Thoracic aorta (tissue), 2 donors: ENCODE measurements around the gene CHRM2. TPM values are rescaled to one million over a fixed set of nuclear protein-coding genes. Genes with fewer than 3 reads are reported as not detected.
A peak's percentile ranks its signal among the peaks of the same experiment; 100 is the strongest.
"Not testable (repeated sequence)": the region's sequence is repeated elsewhere in the genome, so short reads cannot be mapped to it uniquely, and the experiment has no call there.

Source experiments
- ATAC-seq: fragments of 150-250 bp; one replicate; pipeline ENCODE4 v1.8.0; 2017; ENCODE audit warnings: low read depth; ENCODE audit not compliant: insufficient number of reproducible peaks, low FRiP score
- DNase-seq: peaks from one replicate; pipeline ENCODE4 v3.0.0-alpha.2; 2020; ENCODE audit warnings: low spot score
- H3K27ac ChIP-seq, 2 donors: fragments of 200-600 bp; sonication (generic); 1 replicate in 1 of 2; 2 replicates in 1 of 2; pipeline ENCODE4 v1.5.1; 2016; ENCODE audit warnings: mild to moderate bottlenecking in 2 of 2, moderate library complexity in 2 of 2
- H3K27me3 ChIP-seq: fragments of 200-600 bp; sonication (generic); replicated peaks from 2 replicates; pipeline ENCODE4 v1.6.0; 2016; ENCODE audit warnings: mild to moderate bottlenecking; ENCODE audit not compliant: insufficient read depth
- H3K36me3 ChIP-seq: fragments of 200-600 bp; sonication (generic); one replicate; pipeline ENCODE4 v1.5.1; 2016
- H3K4me1 ChIP-seq, 2 donors: fragments of 200-600 bp; sonication (generic); 1 replicate in 1 of 2; 2 replicates in 1 of 2; pipeline versions ENCODE4 v1.5.1 to v1.6.0; 2016; ENCODE audit warnings: low read depth in 2 of 2, mild to moderate bottlenecking in 1 of 2; ENCODE audit not compliant: control insufficient read depth in 1 of 2
- H3K4me3 ChIP-seq: fragments of 200-600 bp; sonication (generic); 2 replicates; pipeline ENCODE4 v1.5.1; 2016; ENCODE audit warnings: mild to moderate bottlenecking
- H3K9me3 ChIP-seq: fragments of 200-600 bp; sonication (generic); 2 replicates; pipeline ENCODE4 v1.5.1; 2016
- CTCF ChIP-seq: fragments of 200-600 bp; sonication (generic); IDR thresholded peaks from one replicate; pipeline ENCODE4 v1.5.1; 2019; ENCODE audit warnings: antibody characterized with exemption
- total RNA-seq, 2 donors: library from RNA; depleted of rRNA; stranded (reverse); fragments of >200 nt; gene quantifications; one replicate each; pipeline versions ENCODE4 v1.1.0 to v1.2.3, GENCODE V29; 2016

The CHRM2 gene
- total RNA-seq: not detected

GRCh38 chr7:136868496-136869000 lies at the start of gene CHRM2:
TSS of gene CHRM2 (plus strand) at chr7:136868652. CDS start at chr7:137014866, 146,214 bp downstream.
- no peaks in the 10 kb centered on the region for H3K9me3 ChIP-seq
- H3K27me3 ChIP-seq: no peaks in the 10 kb centered on the region
- H3K36me3 ChIP-seq: no peaks in the 10 kb centered on the region
- DNase-seq (no peak), ATAC-seq (no peak)
- H3K4me1 ChIP-seq: peaks cover 0 to 22% of the 10 kb centered on the region in 2 donors
- no peak within 1 kb of the TSS for H3K27ac ChIP-seq
- peak within 1 kb of the TSS; percentile 24 for H3K4me3 ChIP-seq
- TF ChIP-seq CTCF: no peak

- H3K27ac ChIP-seq, H3K4me3 ChIP-seq, H3K36me3 ChIP-seq, H3K4me1 ChIP-seq, H3K27me3 ChIP-seq, ATAC-seq, DNase-seq, H3K9me3 ChIP-seq: not testable (repeated sequence)
Measured at GRCh38 chr7:136831398-136831797, 37.1 kb upstream of the CHRM2 start.

GRCh38 chr7:136845899-136846465 lies 22.5 kb upstream of the CHRM2 start:
- Histone ChIP-seq H3K4me1 (no peaks in the 10 kb centered on the region), H3K36me3 (no peaks in the 10 kb centered on the region), H3K9me3 (no peaks in the 10 kb centered on the region), H3K27ac (no peak overlapping the region), H3K4me3 (no peak overlapping the region), H3K27me3 (no peaks in the 10 kb centered on the region)
- no peak for DNase-seq
- no peak for TF ChIP-seq CTCF
- no peak for ATAC-seq

- Histone ChIP-seq H3K9me3 (no peaks in the 10 kb centered on the region), H3K36me3 (no peaks in the 10 kb centered on the region), H3K27ac (no peak overlapping the region), H3K4me1 (no peaks in the 10 kb centered on the region), H3K27me3 (no peaks in the 10 kb centered on the region), H3K4me3 (no peak overlapping the region)
- TF ChIP-seq CTCF: no peak
- DNase-seq: no peak
- ATAC-seq: no peak
Measured at GRCh38 chr7:136847858-136848257, 20.6 kb upstream of the CHRM2 start.

GRCh38 chr7:136853654-136854053 lies 14.8 kb upstream of the CHRM2 start:
- DNase-seq: no peak
- ATAC-seq: no peak
- Histone ChIP-seq H3K36me3 (no peaks in the 10 kb centered on the region), H3K27me3 (no peaks in the 10 kb centered on the region), H3K9me3 (no peaks in the 10 kb centered on the region), H3K4me3 (no peak overlapping the region), H3K4me1 (no peaks in the 10 kb centered on the region), H3K27ac (no peak overlapping the region)
- TF ChIP-seq CTCF: no peak

GRCh38 chr7:136857573-136857972 lies 10.9 kb upstream of the CHRM2 start:
- Histone ChIP-seq H3K27me3 (no peaks in the 10 kb centered on the region), H3K4me3 (no peak overlapping the region), H3K9me3 (no peaks in the 10 kb centered on the region), H3K27ac (no peak overlapping the region), H3K4me1 (no peaks in the 10 kb centered on the region), H3K36me3 (no peaks in the 10 kb centered on the region)
- no peak for TF ChIP-seq CTCF
- ATAC-seq: no peak
- DNase-seq: no peak
